Stimulated activated CD4-positive, alpha-beta T cell treated with anti-CD3 and anti-CD28 coated beads, Interleukin-4, amount 100 ng/mL, for 48 hours (primary cell): ENCODE data around the gene MED10.
"Not testable (repeated sequence)": the region's sequence is repeated elsewhere in the genome, so short reads cannot be mapped to it uniquely, and the experiment has no call there.

Experiments used
- DNase-seq, 2 donors: peaks; one replicate each; pipeline ENCODE4 v3.0.0-alpha.2; 2020; ENCODE audit warnings: low read depth in 2 of 2

Gene MED10

DNA sequence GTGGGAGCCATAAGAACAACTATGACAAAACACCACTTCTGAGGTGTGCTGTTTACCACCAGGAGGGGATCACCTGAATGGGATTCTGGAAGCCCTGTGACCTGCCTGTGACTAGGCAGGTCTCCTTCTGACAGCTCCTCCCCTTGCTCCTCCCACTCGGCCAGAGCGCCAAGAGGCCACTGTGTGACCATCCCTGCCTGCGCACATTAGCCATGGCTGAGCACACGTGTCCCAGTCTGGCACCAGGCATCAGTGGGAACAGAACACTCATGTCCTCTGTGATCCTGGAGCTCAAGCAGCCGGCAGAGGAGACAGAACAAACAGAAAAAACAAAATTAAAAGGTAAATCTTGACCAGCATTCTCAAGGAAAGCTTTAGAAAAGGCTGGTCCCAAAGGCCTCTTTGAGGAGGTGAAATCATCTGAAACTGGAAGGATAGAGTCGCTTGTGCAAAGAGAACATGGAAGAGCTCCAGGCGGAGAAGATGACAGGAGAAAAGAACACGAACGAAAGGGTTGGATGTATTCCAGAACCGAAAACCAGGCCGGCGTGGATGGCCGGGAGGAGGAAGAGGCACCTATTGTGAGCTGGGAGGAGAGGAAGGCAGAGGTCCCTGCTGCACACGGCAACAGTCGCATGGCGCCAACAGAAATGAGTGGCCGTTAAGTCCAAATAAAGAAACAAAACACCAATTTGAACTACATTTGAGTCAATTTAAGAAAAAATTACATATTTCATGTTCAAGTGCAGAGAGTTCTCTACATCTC lies 5.1 kb downstream of the MED10 start:
- no peak for DNase-seq

DNA sequence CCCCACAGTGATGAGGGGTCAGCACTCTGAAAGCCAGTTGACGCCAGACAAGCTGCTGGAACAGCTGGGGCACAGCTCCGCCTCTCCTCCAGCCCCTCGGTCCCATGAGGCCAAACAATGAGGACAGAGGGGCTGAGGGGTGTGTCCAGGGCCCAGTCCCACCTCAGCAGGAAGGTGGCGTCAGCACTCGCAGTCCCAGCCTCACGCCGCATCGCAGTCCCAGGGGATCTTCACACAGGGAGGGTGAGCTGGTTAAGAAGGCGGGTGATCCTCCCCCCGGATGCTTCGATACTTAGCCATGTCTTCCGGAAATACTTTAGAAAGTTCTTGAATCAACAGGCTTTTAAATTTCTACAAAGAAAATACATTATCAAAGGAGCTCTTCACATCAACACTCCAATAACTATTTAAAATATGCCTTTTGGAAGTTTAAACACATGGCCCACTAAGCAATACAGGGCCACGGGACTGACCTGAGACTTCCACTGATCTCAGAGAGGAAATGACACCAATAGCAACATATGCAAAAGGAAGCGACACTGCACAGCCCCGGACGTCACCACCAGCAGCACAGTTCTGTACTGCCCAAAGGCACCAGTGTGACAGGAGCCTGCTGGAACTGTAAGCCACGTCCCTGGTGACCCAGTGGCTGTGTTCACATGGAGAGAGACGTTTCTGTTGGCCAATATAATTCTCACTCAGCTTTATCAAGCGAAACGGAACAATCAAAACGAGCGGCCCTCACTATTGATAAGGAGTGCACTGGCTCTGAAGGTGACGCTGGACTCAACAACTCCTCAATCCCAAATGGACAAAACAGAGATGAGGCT lies 5.9 kb downstream of the MED10 start:
- DNase-seq, result no peak

DNA sequence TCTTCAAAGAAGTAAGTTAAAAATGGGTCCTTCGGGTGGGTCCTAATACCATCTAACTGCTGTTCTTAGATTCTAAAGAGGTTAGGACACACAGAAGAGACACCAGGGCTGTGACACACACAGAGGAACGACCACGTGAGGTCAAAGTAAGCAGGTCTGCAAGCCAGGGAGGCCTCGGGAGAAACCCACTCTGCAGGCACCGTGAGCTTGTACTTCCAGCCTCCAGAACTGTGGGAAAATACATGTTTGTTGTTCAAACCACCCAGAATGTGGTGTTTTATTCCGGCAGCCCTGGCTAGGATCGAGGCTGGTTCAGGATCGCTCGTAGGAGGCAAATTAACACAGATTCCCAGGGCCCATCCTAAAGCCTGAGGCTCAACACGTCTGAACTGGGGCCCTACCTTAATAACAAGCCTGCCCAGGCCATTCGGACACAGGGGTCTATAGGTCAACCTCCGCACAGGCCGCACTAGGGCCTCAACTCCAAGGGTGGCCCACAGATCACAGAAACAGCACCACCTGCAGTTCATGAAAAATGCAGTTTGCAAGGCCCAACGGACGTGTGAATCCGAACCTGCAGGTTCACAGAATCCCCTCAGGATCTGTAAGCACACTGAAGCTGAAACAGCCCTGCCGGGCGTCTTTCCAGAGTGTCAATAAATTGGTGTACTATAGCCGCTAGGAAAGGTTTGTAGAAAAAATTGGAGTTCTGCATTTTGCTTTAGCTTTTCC lies 7.1 kb downstream of the MED10 start:
- DNase-seq, result no peak

DNA sequence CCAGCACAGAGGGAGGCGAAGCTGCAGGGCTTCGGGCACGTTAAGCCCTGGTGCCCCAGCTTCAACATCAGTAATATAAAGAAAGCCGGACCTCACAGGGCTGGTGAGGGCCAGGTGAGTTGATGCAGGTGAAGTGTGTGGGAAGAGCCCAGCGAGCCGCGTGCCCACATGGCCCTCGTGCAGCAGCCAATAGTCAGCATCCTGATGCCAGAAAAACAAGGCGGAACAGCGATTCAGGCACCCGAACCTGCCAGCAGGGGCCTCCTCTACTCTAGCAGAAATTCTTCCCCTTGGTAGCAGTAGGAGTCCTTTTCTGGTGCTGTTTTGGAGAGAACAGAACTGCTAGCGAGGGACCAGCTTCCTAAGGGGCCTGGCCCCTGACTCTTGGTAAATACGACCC lies 7.8 kb downstream of the MED10 start:
- no peak for DNase-seq

DNA sequence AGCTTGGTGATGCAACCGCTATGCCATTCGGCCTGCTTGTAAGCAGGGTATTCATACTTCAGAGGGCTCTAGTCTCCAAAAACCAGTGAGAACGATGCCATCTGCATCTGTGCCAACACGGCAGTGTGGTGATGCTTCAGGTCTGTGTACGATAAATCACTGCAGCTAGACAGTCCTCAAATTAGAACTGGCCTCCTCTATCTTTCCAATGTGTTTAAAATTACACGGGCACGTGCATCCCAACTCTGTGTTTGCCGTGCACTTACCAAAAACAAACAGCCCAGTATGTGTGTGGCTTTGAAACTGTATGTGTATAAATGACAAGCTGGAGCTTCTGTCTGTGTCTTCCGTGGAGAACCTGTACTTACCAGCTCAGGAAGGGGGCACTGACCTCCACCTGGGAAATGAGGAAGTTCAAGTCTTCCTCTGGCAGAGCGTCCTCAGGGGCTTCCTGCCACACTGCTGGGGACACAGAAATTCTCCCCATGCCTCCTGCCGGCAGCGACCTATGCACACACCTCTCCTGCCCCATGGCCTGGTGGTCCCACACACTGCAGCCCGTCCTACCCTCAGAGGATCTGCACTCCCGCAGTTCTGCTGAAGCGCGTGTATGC lies 12.3 kb downstream of the MED10 start:
- no peak for DNase-seq

DNA sequence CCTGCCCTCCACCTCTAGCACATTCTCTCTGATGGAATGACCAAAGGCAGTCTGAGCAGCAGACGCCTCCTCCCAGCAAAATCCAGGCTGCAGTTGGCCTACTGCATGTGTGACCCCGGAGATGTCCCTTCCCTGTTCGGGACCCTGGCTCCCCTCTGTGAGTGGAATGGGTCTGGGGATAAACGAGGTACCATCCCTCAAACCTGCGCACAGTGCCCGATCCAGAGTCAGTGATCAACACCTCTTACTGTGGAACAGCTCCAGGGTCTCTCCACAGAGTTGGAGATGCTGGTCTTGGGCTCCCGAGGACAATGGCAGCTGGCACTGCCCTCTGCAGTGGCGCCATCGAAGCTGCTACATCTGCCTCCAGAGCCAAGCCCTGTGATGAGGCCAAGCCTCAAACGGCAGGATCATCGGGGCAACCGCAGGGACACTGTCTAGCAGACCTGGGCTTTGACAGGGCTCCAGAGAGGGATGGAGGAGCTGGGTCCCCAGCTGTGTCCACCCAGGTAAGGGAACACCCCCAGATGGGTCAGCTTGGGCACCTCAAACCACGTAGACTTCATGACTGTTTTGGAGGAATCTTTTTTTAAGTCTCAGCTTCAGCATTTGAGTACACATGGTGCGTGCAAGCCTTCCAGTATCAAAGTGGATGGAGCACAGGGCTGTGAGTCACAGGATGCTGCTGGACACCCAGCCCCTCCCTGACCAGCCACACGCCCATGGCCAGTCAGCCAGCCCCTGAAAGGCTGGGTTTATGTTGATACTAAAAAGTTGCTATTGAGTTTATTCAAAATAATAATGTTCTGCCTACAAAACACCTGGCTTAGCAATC lies 13.0 kb downstream of the MED10 start:
- no peak for DNase-seq

DNA sequence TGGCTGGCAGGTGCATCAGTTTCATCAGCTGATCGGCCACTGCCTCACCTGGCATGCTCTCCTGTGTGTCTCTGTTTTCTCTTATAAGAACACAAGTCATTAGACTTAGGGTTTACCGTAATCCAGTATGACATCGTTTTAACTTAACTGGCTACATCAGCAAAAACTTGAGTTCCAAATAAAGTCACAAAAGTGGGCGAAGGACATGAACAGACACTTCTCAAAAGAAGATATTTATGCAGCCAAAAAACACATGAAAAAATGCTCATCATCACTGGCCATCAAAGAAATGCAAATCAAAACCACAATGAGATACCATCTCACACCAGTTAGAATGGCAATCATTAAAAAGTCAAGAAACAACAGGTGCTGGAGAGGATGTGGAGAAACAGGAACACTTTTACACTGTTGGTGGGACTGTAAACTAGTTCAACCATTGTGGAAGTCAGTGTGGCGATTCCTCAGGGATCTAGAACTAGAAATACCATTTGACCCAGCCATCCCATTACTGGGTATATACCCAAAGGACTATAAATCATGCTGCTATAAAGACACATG lies 14.8 kb downstream of the MED10 start:
- DNase-seq, result not testable (repeated sequence)

DNA sequence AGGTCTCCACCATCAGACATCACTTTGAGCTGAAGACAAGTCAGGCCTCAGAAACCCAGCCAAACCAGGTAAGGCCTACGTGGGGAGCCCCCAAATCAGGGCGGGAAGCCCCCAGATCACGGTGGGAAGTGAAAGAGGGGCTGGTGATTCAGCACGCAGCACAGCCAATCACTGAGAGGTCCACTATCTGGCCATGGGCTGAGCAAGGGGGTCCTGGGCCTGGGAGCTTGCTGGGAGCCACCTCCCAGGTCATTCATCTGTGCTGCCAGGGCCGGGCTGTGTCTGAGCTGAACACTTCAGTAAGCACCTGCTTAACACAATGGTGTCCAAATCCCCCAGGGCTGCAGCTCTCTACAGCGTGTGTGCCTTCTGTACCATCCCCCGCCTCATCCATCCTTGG lies 15.5 kb downstream of the MED10 start:
- no peak for DNase-seq

DNA sequence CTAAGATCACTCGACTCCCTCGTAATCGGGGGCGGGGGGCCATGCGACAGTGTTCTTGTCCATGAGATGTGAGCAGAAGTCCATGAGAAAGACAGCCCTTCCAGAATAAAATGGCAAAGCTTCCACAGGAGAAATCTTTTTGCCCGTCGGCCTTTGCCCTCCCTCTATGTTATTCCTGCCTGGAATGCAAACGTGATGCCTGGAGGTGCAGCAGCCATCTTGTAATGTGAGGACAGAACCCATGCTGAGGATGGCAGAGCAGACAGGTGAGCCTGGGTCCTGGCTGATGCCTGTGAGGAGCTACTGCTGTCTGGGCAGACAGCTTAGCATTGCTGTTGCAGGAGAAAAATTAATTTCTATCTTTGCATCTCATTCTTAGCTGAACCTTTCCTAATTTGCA lies 17.2 kb downstream of the MED10 start:
- DNase-seq, result no peak

DNA sequence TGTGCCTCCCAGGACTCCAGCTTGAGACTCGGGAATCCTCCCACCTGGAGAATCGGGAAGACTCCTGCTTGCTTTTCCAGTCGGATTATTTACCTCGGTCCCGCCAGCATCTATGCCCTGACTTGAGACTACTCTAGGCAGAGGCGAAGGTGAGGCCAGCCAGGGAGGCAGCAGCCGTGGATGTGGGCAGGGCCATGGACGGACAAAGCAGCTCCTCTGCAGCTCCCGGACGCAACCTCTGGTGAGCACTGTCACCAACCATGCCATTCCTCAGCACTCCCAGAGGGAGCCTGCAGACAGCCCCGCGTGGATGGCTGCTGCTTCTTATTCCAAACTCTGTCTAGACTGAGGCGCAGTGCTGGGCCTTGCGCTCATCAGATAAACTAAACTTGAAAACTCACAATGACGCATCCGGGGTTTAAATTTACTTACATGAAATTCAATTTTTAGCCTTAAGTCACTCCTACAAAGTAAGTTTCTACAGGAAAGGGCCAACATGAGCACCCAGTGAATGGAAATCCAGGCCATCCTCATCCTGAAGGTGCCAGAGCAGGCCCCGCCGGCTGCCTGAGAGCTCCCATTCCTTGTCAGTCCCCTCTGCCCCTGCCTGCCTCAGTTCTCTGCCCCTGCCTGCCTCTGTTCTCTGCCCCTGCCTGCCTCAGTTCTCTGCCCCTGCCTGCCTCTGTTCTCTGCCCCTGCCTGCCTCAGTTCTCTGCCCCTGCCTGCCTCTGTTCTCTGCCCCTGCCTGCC lies 17.8 kb downstream of the MED10 start:
- DNase-seq, result no peak

DNA sequence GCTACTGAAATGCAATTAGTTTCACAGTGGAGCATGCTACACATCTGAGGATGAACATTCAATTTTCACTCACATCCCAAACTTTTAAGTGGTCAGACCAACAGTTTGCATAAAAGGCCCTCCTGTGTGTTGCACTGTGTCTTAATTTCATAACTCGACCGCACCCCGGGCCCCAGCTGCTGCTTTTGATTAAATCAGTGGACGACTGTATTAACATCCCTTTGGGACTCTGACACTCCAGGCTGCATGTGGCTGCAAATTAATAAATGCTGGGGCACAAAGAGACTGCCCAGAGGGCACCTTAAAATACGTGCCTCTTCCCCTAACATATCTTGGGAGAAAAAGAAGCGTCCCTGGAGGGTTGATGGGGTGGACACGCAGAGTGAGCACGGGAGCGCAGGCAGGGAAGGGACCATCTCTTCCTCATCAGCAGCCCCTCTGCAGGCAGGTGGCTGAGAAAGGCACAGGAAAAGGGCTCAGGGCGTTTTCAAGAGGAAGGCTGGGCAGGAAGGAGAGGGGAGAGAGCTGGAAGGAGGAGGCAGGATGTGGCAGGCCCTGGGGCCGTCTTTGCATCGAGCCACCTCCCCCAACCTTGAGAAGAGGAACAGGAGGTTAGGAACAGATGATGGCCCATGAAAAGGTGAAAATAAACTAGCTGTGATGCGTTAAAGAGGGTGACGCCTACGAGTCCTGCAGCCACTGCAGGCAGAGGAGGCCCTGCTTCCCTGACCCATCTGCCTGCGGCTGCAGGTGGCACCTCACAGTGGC lies 18.6 kb downstream of the MED10 start:
- DNase-seq, result no peak

DNA sequence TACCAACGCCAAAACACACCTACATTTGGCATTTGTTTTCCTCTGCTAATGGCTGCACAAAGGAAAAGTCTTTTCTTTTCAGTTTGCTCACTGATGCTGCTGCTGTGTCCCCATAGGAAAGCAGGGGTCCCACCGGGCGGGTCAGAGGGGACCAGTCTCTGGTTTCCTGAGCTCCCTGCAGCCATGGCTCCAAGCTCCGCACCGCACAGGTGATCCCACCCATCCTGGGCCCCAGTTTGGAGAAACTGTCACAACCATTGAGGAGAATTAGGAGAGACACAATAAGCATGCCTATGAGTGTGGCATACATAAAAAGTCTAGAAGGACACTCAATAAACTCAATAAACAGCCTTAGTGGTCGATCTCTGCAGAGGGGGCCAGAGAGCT lies 19.9 kb downstream of the MED10 start:
- no peak for DNase-seq

DNA sequence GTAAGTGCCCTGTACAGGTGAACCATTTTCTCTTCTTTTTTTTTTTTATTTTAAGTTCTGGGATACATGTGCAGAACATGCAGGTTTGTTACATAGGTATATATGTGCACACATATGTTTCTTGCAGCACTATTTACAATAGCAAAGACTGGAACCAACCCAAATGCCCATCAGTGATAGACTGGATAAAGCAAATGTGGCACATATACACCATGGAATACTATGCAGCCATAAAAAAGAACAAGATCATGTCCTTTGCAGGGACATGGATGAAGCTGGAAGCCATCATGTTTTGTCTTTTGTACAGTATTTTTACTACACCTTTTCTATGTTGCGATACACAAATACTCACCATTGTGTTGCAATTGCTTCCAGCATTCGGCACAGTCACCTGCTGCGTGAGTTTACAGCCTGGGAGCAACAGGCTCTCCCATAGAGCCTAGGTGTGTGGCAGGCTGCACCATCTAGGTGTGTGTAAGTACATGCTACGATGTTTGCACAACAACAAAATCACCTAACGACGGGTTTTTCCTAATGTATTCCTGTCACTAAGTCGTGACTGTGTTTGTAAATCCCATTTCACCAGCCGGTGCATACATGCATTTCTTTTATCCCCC lies 20.4 kb downstream of the MED10 start:
- DNase-seq, result not testable (repeated sequence)

DNA sequence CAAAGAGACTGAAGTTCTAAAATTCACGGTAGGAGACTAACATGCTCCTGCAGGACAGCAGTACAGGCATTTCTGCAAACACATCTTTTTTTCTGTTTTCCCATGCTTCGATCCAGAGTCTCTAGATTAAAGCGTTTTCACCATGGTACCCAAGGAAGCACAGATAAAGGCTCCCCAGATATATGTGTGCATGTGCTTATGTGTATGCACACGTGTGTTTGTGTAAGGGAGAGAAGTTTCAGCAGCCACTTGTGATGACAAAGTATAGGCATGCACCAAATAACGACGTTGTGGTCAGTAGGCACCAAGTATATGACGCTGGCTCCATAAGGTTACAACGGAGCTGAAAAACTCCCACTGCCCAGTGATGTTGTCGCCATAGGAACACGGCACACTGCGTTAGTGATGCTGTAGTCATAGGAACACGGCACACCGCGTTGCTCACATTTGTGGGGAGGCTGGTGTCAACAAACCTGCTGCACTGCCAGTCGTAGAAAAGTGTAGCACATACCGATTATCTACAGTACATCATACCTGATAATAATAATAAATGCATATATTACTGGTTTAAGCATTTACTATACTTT lies 21.7 kb downstream of the MED10 start:
- DNase-seq, result no peak

DNA sequence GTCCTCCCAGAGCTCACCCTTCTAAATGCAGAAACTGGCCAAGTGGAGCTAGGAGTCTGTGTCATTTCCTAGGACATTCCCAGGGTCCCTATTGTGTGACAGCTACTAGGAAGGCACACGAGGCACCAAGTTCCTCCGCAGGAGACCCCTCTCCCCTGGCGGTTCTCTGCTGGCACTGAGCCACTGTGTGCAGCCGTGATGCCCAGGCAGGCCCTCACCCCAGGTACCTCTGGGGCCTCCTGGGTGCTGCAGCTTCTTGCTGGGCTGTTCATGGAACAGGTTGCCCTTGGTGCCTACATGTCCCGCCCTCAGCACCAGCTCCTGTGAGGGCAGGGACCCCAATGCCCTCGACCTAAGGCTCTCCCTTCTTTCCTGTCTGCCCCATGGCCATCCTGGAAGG lies 23.1 kb downstream of the MED10 start:
- DNase-seq, result no peak

DNA sequence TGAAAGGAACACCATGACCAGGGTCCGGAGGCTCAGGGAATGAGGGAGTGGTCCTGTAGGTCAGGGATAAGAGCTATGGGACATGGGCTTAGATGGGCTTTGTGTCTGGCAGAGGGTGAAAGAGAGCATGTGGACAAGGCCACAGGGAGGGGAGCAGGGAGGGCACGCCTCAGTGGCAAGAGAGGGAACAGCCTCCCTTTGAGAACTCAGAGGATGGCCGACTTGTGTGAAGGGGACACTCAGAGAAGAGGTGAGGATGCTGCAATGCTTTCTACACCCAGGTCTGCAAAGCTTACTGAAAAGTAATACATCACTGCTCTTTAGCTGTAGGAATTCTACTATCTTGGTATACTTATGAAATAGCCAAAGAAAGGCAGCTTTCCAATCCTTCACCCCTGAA lies 23.5 kb downstream of the MED10 start:
- DNase-seq, result no peak

DNA sequence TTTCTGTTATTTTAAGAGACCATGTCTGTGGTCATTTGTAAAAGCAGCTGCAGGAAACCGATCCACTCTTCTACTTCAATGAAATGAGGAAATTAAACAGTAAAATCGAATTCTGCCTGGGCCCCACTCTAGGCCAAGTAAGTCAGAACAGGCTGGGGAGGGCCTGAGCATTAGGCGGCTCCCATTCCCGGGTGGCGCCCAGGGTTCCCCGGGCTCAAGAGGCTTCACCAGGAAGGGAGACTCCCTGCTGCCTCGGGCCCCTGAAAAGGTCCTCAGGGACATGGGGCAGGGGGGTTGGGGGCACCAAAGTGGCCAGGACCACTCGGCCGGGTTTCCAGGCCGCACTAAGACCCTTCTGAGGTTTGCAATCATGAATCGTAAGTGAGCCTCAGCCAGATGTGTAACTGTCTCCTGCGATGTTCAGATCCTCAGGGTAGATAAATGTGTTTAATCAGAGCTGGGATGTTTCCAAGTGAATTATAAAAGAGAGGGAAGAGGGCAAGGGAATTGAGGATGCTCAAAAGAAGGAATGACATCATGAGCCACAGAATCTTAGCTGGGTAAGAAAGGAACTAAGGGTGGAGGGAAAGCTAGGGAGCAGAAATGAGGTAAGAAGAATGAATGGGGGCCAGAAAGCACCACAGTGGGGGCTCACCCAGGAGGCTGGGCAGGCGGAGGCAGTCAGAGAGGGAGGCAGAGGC lies 24.6 kb downstream of the MED10 start:
- DNase-seq, result no peak
